Epithelial cell of proximal tubule (primary cell): Measurements from ENCODE around the gene MTUS2. TPM values are rescaled to one million over a fixed set of nuclear protein-coding genes. Genes with fewer than 3 reads are reported as not detected.

ENCODE experiments used
- DNase-seq: peaks from one replicate; pipeline ENCODE4 v3.0.0-alpha.2; 2011; ENCODE audit warnings: low read depth
- H3K4me3 ChIP-seq: 2 replicates; pipeline ENCODE4 v1.5.1; 2011; ENCODE audit warnings: low read depth, mild to moderate bottlenecking, low read length
- CTCF ChIP-seq: conservative IDR thresholded peaks from 2 replicates; pipeline ENCODE4 v1.5.1; 2012; ENCODE audit warnings: low read depth, mild to moderate bottlenecking, low read length
- total RNA-seq: library from RNA; depleted of rRNA; stranded (reverse); fragments of >200 nt; gene quantifications from 2 replicates; pipeline ENCODE4 v1.2.3, GENCODE V29; 2015

MTUS2 gene
- total RNA-seq, 1 donor from 2014 or later, result not detected

- H3K4me3 ChIP-seq, result no peak overlapping the region
- no peak for TF ChIP-seq CTCF
- DNase-seq, result no peak
Observed at GRCh38 chr13:28866932-28867331, 46.8 kb downstream of the MTUS2 start.

GRCh38 chr13:28867564-28867963 lies 47.4 kb downstream of the MTUS2 start:
- H3K4me3 ChIP-seq, result no peak overlapping the region
- no peak for TF ChIP-seq CTCF
- no peak for DNase-seq

- no peak for TF ChIP-seq CTCF
- DNase-seq, result no peak
- no peak overlapping the region for H3K4me3 ChIP-seq
Observed at GRCh38 chr13:28872427-28873176, 52.5 kb downstream of the MTUS2 start.

GRCh38 chr13:28875846-28876615 lies 55.9 kb downstream of the MTUS2 start:
- TF ChIP-seq CTCF, result no peak
- H3K4me3 ChIP-seq, result no peak overlapping the region
- no peak for DNase-seq

GRCh38 chr13:28877408-28877807 lies 57.3 kb downstream of the MTUS2 start:
- no peak for DNase-seq
- no peak for TF ChIP-seq CTCF

GRCh38 chr13:28885181-28885580 lies 65.0 kb downstream of the MTUS2 start:
- no peak overlapping the region for H3K4me3 ChIP-seq
- DNase-seq, result no peak
- TF ChIP-seq CTCF, result no peak

More at GRCh38 chr13:28877408-28877807, 57.3 kb downstream of the MTUS2 start:
- no peak overlapping the region for H3K4me3 ChIP-seq
